GM10847 (cell line): ENCODE results near the gene NDUFS8.

Source experiments
- POLR2A ChIP-seq: IDR thresholded peaks from 2 replicates; pipeline ENCODE4 v1.6.1; 2011; ENCODE audit not compliant: insufficient read length; ENCODE audit errors: extremely low read depth

Gene NDUFS8

GRCh38 chr11:68040957-68041591, 10.6 kb downstream of the NDUFS8 start:
- no peak for TF ChIP-seq POLR2A

- no peak for TF ChIP-seq POLR2A
These were observed 11.2 kb downstream of the NDUFS8 start for GRCh38 chr11:68041617-68042218.

- TF ChIP-seq POLR2A = no peak
These were observed 11.9 kb downstream of the NDUFS8 start for GRCh38 chr11:68042219-68043028.

- TF ChIP-seq POLR2A = no peak
These were observed 12.5 kb downstream of the NDUFS8 start for GRCh38 chr11:68043029-68043348.

GRCh38 chr11:68043349-68044144, 13.1 kb downstream of the NDUFS8 start:
- TF ChIP-seq POLR2A = no peak

- no peak for TF ChIP-seq POLR2A
These were observed 13.8 kb downstream of the NDUFS8 start for GRCh38 chr11:68044145-68044813.

- no peak for TF ChIP-seq POLR2A
These were observed 14.4 kb downstream of the NDUFS8 start for GRCh38 chr11:68044898-68045351.

- no peak for TF ChIP-seq POLR2A
These were observed 17.2 kb downstream of the NDUFS8 start for GRCh38 chr11:68047437-68048290.

GRCh38 chr11:68048681-68049508, 18.4 kb downstream of the NDUFS8 start:
- TF ChIP-seq POLR2A = no peak

GRCh38 chr11:68049509-68050370, 19.3 kb downstream of the NDUFS8 start:
- TF ChIP-seq POLR2A = no peak

- no peak for TF ChIP-seq POLR2A
These were observed 19.9 kb downstream of the NDUFS8 start for GRCh38 chr11:68050371-68050841.
